B cell (primary cell): ENCODE results near the gene CDK2. TPM values are rescaled to one million over a fixed set of nuclear protein-coding genes. Genes with fewer than 3 reads are reported as not detected.

Experiments
- ATAC-seq: fragments of 200-7000 bp; cut with Tn5 transposase; one replicate; pipeline ENCODE4 v1.10.0; 2021; ENCODE audit warnings: low read depth, mild to moderate bottlenecking, moderate number of reproducible peaks, moderate library complexity
- CTCF ChIA-PET: fragments of 350-600 bp; sonication (Branson Sonifier 250); formaldehyde crosslinking; loops from one replicate; lab custom pipeline; 2021; ENCODE audit warnings: antibody characterized with exemption, inconsistent platforms; lab: Charles Lee
- POLR2A ChIA-PET: fragments of 350-600 bp; sonication (Branson Sonifier 250); formaldehyde crosslinking; loops from one replicate; lab custom pipeline; 2021; ENCODE audit warnings: antibody characterized with exemption; lab: Charles Lee
- DNase-seq: peaks from one replicate; pipeline ENCODE4 v3.0.0; 2013
- H2AFZ ChIP-seq: 2 replicates; pipeline ENCODE4 v1.6.1; 2012; ENCODE audit warnings: mild to moderate bottlenecking, low read depth, low read length; ENCODE audit not compliant: insufficient read depth, poor library complexity, severe bottlenecking
- H3K27ac ChIP-seq, 2 donors: 1 replicate in 1 of 2; 2 replicates in 1 of 2; pipeline ENCODE4 v1.5.1; 2012 to 2013; ENCODE audit warnings: low read length in 2 of 2, mild to moderate bottlenecking in 2 of 2, moderate library complexity in 1 of 2
- H3K27me3 ChIP-seq, 4 experiments: fragments of 200-600 bp in 1 of 4; sonication (generic) in 1 of 4; replicated peaks in 1 of 4; 1 replicate in 2 of 4; 2 replicates in 2 of 4; pipeline versions ENCODE4 v1.6.1 to v1.7.0; 2013 to 2016; ENCODE audit warnings: low read length in 3 of 4, mild to moderate bottlenecking in 2 of 4, mixed read lengths in 1 of 4, moderate library complexity in 1 of 4; ENCODE audit not compliant: insufficient read depth in 4 of 4, control insufficient read depth in 3 of 4; ENCODE audit errors: control extremely low read depth in 1 of 4
- H3K36me3 ChIP-seq, 2 experiments: replicated peaks in 1 of 2; 1 replicate in 1 of 2; 2 replicates in 1 of 2; pipeline versions ENCODE4 v1.6.1 to v1.7.1; 2013; ENCODE audit warnings: low read length in 1 of 2; ENCODE audit not compliant: insufficient read depth in 2 of 2, control insufficient read depth in 1 of 2; ENCODE audit errors: control extremely low read depth in 1 of 2, extremely low read depth in 1 of 2
- H3K4me1 ChIP-seq, 2 donors: fragments of 200-600 bp in 1 of 2; sonication (generic) in 1 of 2; 1 replicate in 1 of 2; 2 replicates in 1 of 2; pipeline versions ENCODE4 v1.5.1 to v1.6.1; 2013 to 2017; ENCODE audit warnings: low read length in 2 of 2; ENCODE audit not compliant: control insufficient read depth in 2 of 2, insufficient read depth in 2 of 2
- H3K4me2 ChIP-seq: replicated peaks from 2 replicates; pipeline ENCODE3; 2012; ENCODE audit warnings: mild to moderate bottlenecking, low read depth, low read length; ENCODE audit not compliant: poor library complexity, severe bottlenecking
- H3K4me3 ChIP-seq, 5 experiments: fragments of 200-600 bp in 1 of 5; sonication (generic) in 1 of 5; 1 replicate in 3 of 5; 2 replicates in 2 of 5; pipeline versions ENCODE4 v1.5.1 to v1.7.0; 2011 to 2016; ENCODE audit warnings: low read length in 4 of 5, mild to moderate bottlenecking in 4 of 5, low read depth in 2 of 5, control low read depth in 1 of 5, moderate library complexity in 1 of 5; ENCODE audit not compliant: insufficient read depth in 1 of 5; ENCODE audit errors: control extremely low read depth in 1 of 5, extremely low read depth in 1 of 5
- H3K79me2 ChIP-seq: fragments of 200-600 bp; sonication (generic); one replicate; pipeline ENCODE4 v1.6.0; 2016; ENCODE audit warnings: low read length; ENCODE audit not compliant: control insufficient read depth, insufficient read depth
- H3K9ac ChIP-seq: fragments of 200-600 bp; sonication (generic); 2 replicates; pipeline ENCODE4 v1.6.1; 2017; ENCODE audit warnings: mild to moderate bottlenecking, low read length, moderate library complexity
- H3K9me3 ChIP-seq, 3 donors: one replicate each; pipeline versions ENCODE4 v1.6.1 to v1.7.1; 2013; ENCODE audit warnings: low read length in 2 of 3; ENCODE audit not compliant: control insufficient read depth in 2 of 3, insufficient read depth in 1 of 3; ENCODE audit errors: control extremely low read depth in 1 of 3
- H4K20me1 ChIP-seq: 2 replicates; pipeline ENCODE4 v1.6.0; 2012; ENCODE audit warnings: mild to moderate bottlenecking, low read length; ENCODE audit not compliant: insufficient read depth, control insufficient read depth, poor library complexity, severe bottlenecking
- H3K27ac Mint-ChIP-seq: one replicate; pipeline ENCODE4 v1.8.0; 2021; ENCODE audit warnings: mixed read lengths
- H3K27me3 Mint-ChIP-seq: one replicate; pipeline ENCODE4 v1.8.0; 2021; ENCODE audit warnings: mixed read lengths
- H3K4me1 Mint-ChIP-seq: one replicate; pipeline ENCODE4 v1.8.0; 2021; ENCODE audit warnings: mixed read lengths
- H3K4me3 Mint-ChIP-seq: one replicate; pipeline ENCODE4 v1.8.0; 2021; ENCODE audit warnings: mixed read lengths
- H3K9me3 Mint-ChIP-seq: one replicate; pipeline ENCODE4 v1.8.0; 2022; ENCODE audit warnings: mixed read lengths; ENCODE audit not compliant: insufficient read depth
- EZH2 ChIP-seq: IDR thresholded peaks from 2 replicates; pipeline ENCODE4 v1.6.1; 2012; ENCODE audit warnings: borderline replicate concordance, low read depth, mild to moderate bottlenecking, moderate library complexity, low read length; ENCODE audit not compliant: insufficient read depth, poor library complexity, severe bottlenecking
- WGBS: methylation state at CpG from one replicate; pipeline ENCODE4 v1.1.5; 2013; ENCODE audit warnings: missing lambda C conversion rate; ENCODE audit not compliant: insufficient coverage; 5-methylcytosine and 5-hydroxymethylcytosine counted together
- intact Hi-C: fragments of 100-400 bp; cut with micrococcal nuclease; formaldehyde crosslinking; loops from one replicate; pipeline ENCODE4 v1.10.0; 2022
- polyA plus RNA-seq: library from polyadenylated mRNA; depleted of rRNA; stranded (reverse); fragments of >200 nt; gene quantifications from 2 replicates; pipeline ENCODE4 v1.2.3, GENCODE V29; 2012
- total RNA-seq, 2 donors: library from RNA; stranded (reverse); fragments of 120-200 nt in 1 of 2; gene quantifications; 1 replicate in 1 of 2; 2 replicates in 1 of 2; pipeline versions ENCODE4 v1.2.3 to v1.2.4, GENCODE V29; 2013 to 2022
- TF ChIP-seq, protein P1 (sequence below): fragments of 200-600 bp; IDR thresholded peaks from one replicate; pipeline ENCODE4 v1.8.0; 2022; ENCODE audit warnings: antibody characterized with exemption, mild to moderate bottlenecking

The CDK2 gene
- total and polyA plus RNA-seq, 2 donors (not counting 1 experiment from before 2014, with no cell fraction given), result 10.8 to 32.8 TPM

DNA sequence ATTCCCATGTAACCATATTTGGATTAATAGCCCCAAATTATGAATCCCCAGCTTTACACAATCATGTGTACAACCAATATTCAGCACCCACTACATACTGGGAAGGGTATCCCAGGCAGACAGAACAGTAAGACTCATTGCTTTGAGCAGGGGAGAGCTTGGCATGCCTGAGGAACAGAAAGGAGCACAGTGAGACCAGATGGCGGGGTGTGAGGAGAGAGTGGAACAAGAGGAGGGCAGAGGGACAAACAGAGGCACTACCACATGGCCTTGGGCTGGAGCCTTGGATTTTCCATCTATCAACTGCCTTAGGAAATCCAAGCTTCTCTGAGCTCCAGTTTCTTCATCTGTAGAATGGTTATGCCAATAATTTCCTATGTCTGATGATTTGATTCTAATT lies 31.9 kb upstream of the CDK2 start:
- H3K79me2 ChIP-seq, result peaks cover 50% of the 10 kb centered on the region
- no peak for ATAC-seq
- no peak for DNase-seq
- peak overlapping the region; percentile 21 for H3K27ac Mint-ChIP-seq
- 100% methylated on average over 1 of the region's 1 CpG for WGBS
- no peaks in the 10 kb centered on the region for H3K27me3 Mint-ChIP-seq
- H3K9ac ChIP-seq, result no peak overlapping the region
- ChIA-PET CTCF (interaction anchor here (0.7 to 8.7 kb wide), 5 partner anchors 9 to 195 kb away, joined by 3 to 112 read pairs (median 4); no protein-coding TSS in a partner anchor), POLR2A (interaction anchor here (0.5 kb wide), 2 partner anchors 12 to 19 kb away, joined by 3 read pairs; no protein-coding TSS in a partner anchor)
- H4K20me1 ChIP-seq, result peaks cover 21% of the 10 kb centered on the region
- H3K4me1 ChIP-seq, result peaks cover 32 to 40% of the 10 kb centered on the region in 2 donors
- H3K9me3 ChIP-seq, result no peaks in the 10 kb centered on the region
- no peak overlapping the region for H3K4me3 ChIP-seq
- H2AFZ ChIP-seq, result no peak overlapping the region
- H3K9me3 Mint-ChIP-seq, result no peaks in the 10 kb centered on the region
- peaks cover 0 to 59% of the 10 kb centered on the region in 2 experiments for H3K36me3 ChIP-seq
- TF ChIP-seq EZH2, result no peak
- TF ChIP-seq, protein P1, sequence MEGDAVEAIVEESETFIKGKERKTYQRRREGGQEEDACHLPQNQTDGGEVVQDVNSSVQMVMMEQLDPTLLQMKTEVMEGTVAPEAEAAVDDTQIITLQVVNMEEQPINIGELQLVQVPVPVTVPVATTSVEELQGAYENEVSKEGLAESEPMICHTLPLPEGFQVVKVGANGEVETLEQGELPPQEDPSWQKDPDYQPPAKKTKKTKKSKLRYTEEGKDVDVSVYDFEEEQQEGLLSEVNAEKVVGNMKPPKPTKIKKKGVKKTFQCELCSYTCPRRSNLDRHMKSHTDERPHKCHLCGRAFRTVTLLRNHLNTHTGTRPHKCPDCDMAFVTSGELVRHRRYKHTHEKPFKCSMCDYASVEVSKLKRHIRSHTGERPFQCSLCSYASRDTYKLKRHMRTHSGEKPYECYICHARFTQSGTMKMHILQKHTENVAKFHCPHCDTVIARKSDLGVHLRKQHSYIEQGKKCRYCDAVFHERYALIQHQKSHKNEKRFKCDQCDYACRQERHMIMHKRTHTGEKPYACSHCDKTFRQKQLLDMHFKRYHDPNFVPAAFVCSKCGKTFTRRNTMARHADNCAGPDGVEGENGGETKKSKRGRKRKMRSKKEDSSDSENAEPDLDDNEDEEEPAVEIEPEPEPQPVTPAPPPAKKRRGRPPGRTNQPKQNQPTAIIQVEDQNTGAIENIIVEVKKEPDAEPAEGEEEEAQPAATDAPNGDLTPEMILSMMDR, result no peak
- H3K4me1 Mint-ChIP-seq, result peaks cover 52% of the 10 kb centered on the region
- H3K27ac ChIP-seq, result peak overlapping the region in 1 of 2 donors; percentile 8
- H3K4me2 ChIP-seq, result no peak overlapping the region
- H3K27me3 ChIP-seq, result no peaks in the 10 kb centered on the region
- H3K4me3 Mint-ChIP-seq, result no peak overlapping the region
- intact Hi-C loops, result no loop called here

DNA sequence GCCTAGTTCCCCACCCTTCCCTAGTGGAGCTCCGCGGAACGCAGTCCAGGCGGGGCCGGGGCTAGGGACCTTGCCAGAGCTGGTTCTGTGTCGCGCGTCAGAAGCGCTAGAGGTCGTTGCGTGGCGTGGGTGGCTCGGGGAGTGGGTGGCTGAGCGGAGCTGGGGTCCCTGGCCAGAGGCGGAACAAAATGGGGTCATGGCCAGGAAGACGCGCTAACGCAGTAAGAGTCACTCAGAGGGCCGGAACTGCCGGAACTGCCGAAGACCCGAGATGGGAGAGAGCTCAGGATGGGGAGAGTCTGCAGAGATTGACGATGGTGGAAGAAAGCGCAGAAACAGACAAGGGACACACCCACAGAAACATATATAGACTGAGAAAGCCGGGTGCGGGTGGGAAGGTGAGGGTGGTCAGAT lies 30.9 kb upstream of the CDK2 start:
- CTCF ChIA-PET, result interaction anchor here (1.0 to 8.7 kb wide), 3 partner anchors 10 to 196 kb away, joined by 3 to 112 read pairs (median 9); no protein-coding TSS in a partner anchor
- Histone ChIP-seq H3K27me3 (no peaks in the 10 kb centered on the region), H3K4me1 (peaks cover 31 to 40% of the 10 kb centered on the region in 2 donors), H3K27ac (no peak overlapping the region), H3K4me3 (no peak overlapping the region), H3K9ac (no peak overlapping the region), H3K36me3 (peaks cover 1 to 69% of the 10 kb centered on the region in 2 experiments), H2AFZ (no peak overlapping the region), H3K9me3 (no peaks in the 10 kb centered on the region), H3K79me2 (peaks cover 56% of the 10 kb centered on the region), H3K4me2 (no peak overlapping the region), H4K20me1 (peaks cover 26% of the 10 kb centered on the region)
- POLR2A ChIA-PET, result no interaction called here
- H3K9me3 Mint-ChIP-seq, result no peaks in the 10 kb centered on the region
- DNase-seq, result no peak
- ATAC-seq, result no peak
- TF ChIP-seq, protein P1, result no peak
- no peak for TF ChIP-seq EZH2
- 96% methylated on average over 22 of the region's 26 CpGs for WGBS
- peak overlapping the region; percentile 21 for H3K27ac Mint-ChIP-seq
- H3K4me1 Mint-ChIP-seq, result peaks cover 54% of the 10 kb centered on the region
- no peaks in the 10 kb centered on the region for H3K27me3 Mint-ChIP-seq
- H3K4me3 Mint-ChIP-seq, result no peak overlapping the region
- intact Hi-C loops, result no loop called here
